ENCODE results near the gene RPS24.
A peak's percentile ranks its signal among the peaks of the same experiment; 100 is the strongest.

RPS24 gene

DNA sequence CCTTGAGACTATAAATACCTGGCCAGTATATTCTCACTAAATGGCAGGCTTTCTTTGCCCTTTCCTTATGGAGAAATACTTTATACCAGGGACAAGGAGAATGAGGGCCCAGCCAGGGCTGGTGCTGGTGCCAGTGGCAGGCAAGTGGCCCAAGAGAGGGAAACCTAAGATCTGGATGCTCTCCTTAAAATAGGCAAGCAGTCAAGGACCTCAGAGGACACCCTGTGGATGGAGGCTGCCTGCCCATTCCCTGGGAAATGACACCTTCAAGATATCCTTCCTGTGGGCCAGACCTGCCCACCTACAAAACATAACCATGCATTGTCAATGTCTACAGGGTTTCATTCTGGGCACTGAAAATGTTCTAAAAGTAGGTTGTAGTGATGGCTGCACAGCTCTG is 33.5 kb upstream of the RPS24 start:
- ChIA-PET CTCF (interaction anchor here (0.6 kb wide), 1 partner anchor 148 kb away, joined by 3 read pairs; no protein-coding TSS in a partner anchor), POLR2A (ENCODE audit: low non-redundant PET) (interaction anchor here (0.6 kb wide), 1 partner anchor 10 kb away, joined by 5 read pairs; no protein-coding TSS in a partner anchor)
- H3K27ac ChIP-seq, result no peak overlapping the region
- TF ChIP-seq, protein P1, sequence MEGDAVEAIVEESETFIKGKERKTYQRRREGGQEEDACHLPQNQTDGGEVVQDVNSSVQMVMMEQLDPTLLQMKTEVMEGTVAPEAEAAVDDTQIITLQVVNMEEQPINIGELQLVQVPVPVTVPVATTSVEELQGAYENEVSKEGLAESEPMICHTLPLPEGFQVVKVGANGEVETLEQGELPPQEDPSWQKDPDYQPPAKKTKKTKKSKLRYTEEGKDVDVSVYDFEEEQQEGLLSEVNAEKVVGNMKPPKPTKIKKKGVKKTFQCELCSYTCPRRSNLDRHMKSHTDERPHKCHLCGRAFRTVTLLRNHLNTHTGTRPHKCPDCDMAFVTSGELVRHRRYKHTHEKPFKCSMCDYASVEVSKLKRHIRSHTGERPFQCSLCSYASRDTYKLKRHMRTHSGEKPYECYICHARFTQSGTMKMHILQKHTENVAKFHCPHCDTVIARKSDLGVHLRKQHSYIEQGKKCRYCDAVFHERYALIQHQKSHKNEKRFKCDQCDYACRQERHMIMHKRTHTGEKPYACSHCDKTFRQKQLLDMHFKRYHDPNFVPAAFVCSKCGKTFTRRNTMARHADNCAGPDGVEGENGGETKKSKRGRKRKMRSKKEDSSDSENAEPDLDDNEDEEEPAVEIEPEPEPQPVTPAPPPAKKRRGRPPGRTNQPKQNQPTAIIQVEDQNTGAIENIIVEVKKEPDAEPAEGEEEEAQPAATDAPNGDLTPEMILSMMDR (conservative IDR thresholded peaks at IDR 0.05; ENCODE audit: low read depth), result no peak
- DNase-seq (ENCODE audit: low spot score), result no peak

DNA sequence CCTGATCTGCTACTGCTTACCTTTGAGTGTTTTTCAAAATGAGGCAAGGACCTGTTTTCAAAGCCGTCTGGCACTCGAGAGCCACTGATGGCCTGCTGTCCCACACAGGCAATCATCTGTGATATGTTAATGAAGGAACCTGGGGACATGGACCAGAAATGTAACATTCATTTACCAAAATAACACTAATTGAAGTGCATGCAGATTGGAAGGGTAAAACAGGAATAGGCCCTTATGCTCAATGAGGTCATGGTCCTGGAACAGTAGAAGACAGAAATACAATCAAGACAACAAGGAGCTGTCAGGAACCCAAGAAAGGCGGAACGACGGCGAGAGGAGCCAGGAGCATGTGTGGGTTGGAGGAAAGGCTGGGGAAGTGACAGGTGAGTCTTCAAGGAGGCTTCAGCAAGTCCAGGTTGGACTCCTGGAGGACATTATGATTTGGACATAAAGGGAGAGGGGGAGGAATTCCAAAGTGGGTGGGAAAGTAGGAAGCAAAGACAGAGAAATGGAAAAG is 32.6 kb upstream of the RPS24 start:
- ChIA-PET CTCF (no interaction called here), POLR2A (ENCODE audit: low non-redundant PET) (no interaction called here)
- DNase-seq (ENCODE audit: low spot score), result no peak
- H3K27ac ChIP-seq, result no peak overlapping the region
- TF ChIP-seq, protein P1 (conservative IDR thresholded peaks at IDR 0.05; ENCODE audit: low read depth), result no peak

- DNase-seq (ENCODE audit: low spot score), result no peak
- POLR2A ChIA-PET (ENCODE audit: low non-redundant PET), result no interaction called here
- no peak overlapping the region for H3K27ac ChIP-seq
- CTCF ChIA-PET, result interaction anchor here (0.6 to 1.4 kb wide), 3 partner anchors 29 to 156 kb away, joined by 3 to 4 read pairs (median 3); no protein-coding TSS in a partner anchor
- TF ChIP-seq, protein P1 (conservative IDR thresholded peaks at IDR 0.05; ENCODE audit: low read depth), result no peak
These were observed 30.9 kb upstream of the RPS24 start for GRCh38 chr10:78002541-78003288.

DNA sequence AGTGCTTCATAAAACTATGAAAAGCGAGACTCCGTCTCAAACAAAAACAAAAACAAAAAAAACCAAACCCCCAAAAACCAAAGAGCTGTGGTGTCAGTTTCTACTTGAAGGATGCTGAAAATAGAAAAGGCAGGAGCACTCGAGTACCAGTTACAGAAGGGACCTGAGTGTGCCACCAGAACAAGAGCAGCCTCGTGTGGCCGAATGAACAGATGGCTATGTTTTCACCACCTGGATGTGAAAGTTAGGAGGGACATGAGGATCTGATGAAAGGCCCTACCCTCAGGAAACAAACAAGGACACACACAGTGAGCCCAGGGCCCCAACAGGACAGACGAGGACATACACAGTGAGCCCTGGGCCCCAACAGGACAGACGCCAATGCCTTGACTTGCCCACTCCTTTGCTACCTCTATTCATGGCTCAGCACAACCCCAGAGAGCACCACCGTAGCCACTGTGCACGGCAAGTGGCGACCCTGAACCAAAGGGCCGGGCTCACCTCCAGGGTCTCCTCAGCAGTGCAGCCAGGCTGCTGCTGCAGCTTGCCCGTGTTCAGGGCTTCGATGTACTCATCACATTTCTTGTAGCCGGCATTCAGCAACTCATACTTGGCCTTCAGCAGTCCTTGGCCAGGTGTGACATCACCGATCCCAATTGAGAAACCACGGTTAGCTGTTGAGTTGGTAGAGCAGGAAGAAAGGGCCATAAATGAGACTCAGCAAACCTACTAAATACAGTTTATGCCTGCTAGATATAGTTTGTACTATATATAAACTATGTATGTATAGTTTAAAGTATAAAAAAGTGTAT is 29.2 kb upstream of the RPS24 start:
- TF ChIP-seq, protein P1 (conservative IDR thresholded peaks at IDR 0.05; ENCODE audit: low read depth), result no peak
- POLR2A ChIA-PET (ENCODE audit: low non-redundant PET), result no interaction called here
- no peak for DNase-seq (ENCODE audit: low spot score)
- peak overlapping the region; percentile 6; the same call in 1 of the 2 replicates for H3K27ac ChIP-seq
- CTCF ChIA-PET, result interaction anchor here (0.5 to 0.6 kb wide), 4 partner anchors 16 to 1493 kb away, joined by 3 to 9 read pairs (median 3); no protein-coding TSS in a partner anchor

GRCh38 chr10:78007172-78007571 is 26.5 kb upstream of the RPS24 start:
- ChIA-PET CTCF (no interaction called here), POLR2A (ENCODE audit: low non-redundant PET) (interaction anchor here (0.6 kb wide), 1 partner anchor 400 kb away, joined by 3 read pairs; no protein-coding TSS in a partner anchor)
- no peak for DNase-seq (ENCODE audit: low spot score)
- TF ChIP-seq, protein P1 (conservative IDR thresholded peaks at IDR 0.05; ENCODE audit: low read depth), result no peak
- no peak overlapping the region for H3K27ac ChIP-seq

- DNase-seq (ENCODE audit: low spot score), result no peak
- 0 out of 2 replicates have a peak overlapping the region, but pooled peaks have one; percentile 22 for H3K27ac ChIP-seq
- POLR2A ChIA-PET (ENCODE audit: low non-redundant PET), result no interaction called here
- TF ChIP-seq, protein P1 (conservative IDR thresholded peaks at IDR 0.05; ENCODE audit: low read depth), result no peak
- CTCF ChIA-PET, result no interaction called here
These were observed 24.0 kb upstream of the RPS24 start for GRCh38 chr10:78009662-78010061.

All from RWPE1 (cell line).